ENCODE measurements around the gene NCKAP1.

The NCKAP1 gene

DNA sequence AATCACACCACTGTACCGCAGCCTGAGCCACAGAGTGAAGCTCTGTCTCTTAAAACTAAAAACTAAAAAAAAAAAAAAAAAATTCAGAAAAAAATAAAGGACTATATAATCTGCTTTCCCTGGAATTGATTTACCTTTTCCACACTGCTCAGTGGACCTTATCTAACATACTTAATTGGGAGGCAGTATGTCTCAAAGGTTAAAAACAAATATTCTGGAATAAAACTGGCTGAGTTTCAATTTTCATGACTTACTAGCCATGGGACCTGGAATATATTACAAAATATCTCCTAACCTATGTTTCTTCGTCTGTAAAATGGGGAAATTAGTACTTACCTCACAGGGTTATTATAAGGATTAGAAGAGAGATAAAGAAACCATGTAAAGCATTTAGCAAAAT is 11.8 kb downstream of the NCKAP1 start:
- Histone ChIP-seq H3K79me1 (ENCODE audit: low read length) (no peaks in the 10 kb centered on the region), H3K4me1 (ENCODE audit: control insufficient read depth in 1 of 2, insufficient read depth in 2 of 2, low read length in 2 of 2) (no peaks in the 10 kb centered on the region), H3K9ac (ENCODE audit: low read length) (no peak overlapping the region), H3K27me3 (ENCODE audit: insufficient read depth, low read length) (no peaks in the 10 kb centered on the region), H2BK12ac (ENCODE audit: low read length) (no peak overlapping the region), H4K8ac (ENCODE audit: low read depth, low read length) (no peak overlapping the region), H2AK5ac (ENCODE audit: low read length) (no peak overlapping the region), H3K4me3 (ENCODE audit: low read depth, low read length) (no peak overlapping the region), H4K12ac (ENCODE audit: low read depth, low read length) (no peak overlapping the region), H2BK120ac (ENCODE audit: insufficient read depth, low read length, poor library complexity) (no peak overlapping the region), H3K18ac (ENCODE audit: low read length) (no peak overlapping the region), H3K27ac (ENCODE audit: low read depth, low read length) (peak overlapping the region; percentile 17), H2AFZ (ENCODE audit: insufficient read depth, low read length, poor library complexity) (no peak overlapping the region), H3K9me3 (ENCODE audit: insufficient read depth, low read depth, low read length) (no peaks in the 10 kb centered on the region), H3K4me2 (ENCODE audit: low read length) (no peak overlapping the region), H3K79me2 (ENCODE audit: control insufficient read depth, insufficient read depth, low read length, poor library complexity) (peaks cover 2% of the 10 kb centered on the region), H3K4ac (ENCODE audit: low read depth, low read length) (peak overlapping the region; percentile 75), H3K23ac (ENCODE audit: low read length) (no peak overlapping the region), H4K91ac (ENCODE audit: low read depth, low read length) (no peak overlapping the region), H3K36me3 (ENCODE audit: control insufficient read depth in 1 of 2, insufficient read depth in 2 of 2, low read length in 2 of 2) (no peaks in the 10 kb centered on the region), H3K14ac (ENCODE audit: low read length) (no peak overlapping the region), H2BK5ac (ENCODE audit: low read depth, low read length, poor library complexity) (no peak overlapping the region)
- peak in 1 of 2 donors; percentile 37 for DNase-seq
- WGBS (ENCODE audit: extremely low coverage, insufficient coverage, insufficient read length) = no CpG with 5 or more reads among the region's 2 CpGs

DNA sequence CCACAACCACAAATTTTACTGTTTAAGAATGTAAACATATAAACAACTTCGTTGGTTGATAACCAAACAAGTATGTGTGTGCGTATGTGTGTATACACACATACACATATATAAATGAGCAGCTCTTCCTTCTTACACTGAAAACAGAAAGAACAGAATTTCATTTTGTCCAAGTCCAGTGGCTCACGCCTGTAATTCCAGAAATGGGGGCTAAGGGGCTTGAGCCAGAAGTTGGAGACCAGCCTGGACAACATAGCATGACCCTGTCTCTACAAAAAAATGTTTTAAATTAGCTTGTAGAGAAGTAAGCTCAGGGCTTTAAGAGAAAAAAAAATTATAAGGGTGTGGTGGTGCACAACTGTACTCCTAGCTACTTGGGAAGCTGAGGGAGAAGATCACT is 12.3 kb downstream of the NCKAP1 start:
- WGBS (ENCODE audit: extremely low coverage, insufficient coverage, insufficient read length) = no CpG with 5 or more reads among the region's 3 CpGs
- Histone ChIP-seq H2AFZ (ENCODE audit: insufficient read depth, low read length, poor library complexity) (no peak overlapping the region), H4K8ac (ENCODE audit: low read depth, low read length) (no peak overlapping the region), H3K9me3 (ENCODE audit: insufficient read depth, low read depth, low read length) (no peaks in the 10 kb centered on the region), H3K23ac (ENCODE audit: low read length) (no peak overlapping the region), H3K4me2 (ENCODE audit: low read length) (no peak overlapping the region), H3K4me1 (ENCODE audit: control insufficient read depth in 1 of 2, insufficient read depth in 2 of 2, low read length in 2 of 2) (no peaks in the 10 kb centered on the region), H3K27ac (ENCODE audit: low read depth, low read length) (peak overlapping the region; percentile 17), H3K79me1 (ENCODE audit: low read length) (no peaks in the 10 kb centered on the region), H3K36me3 (ENCODE audit: control insufficient read depth in 1 of 2, insufficient read depth in 2 of 2, low read length in 2 of 2) (peaks cover 2 to 3% of the 10 kb centered on the region in 2 experiments), H4K91ac (ENCODE audit: low read depth, low read length) (no peak overlapping the region), H3K79me2 (ENCODE audit: control insufficient read depth, insufficient read depth, low read length, poor library complexity) (peaks cover 2% of the 10 kb centered on the region), H3K14ac (ENCODE audit: low read length) (no peak overlapping the region), H3K4me3 (ENCODE audit: low read depth, low read length) (no peak overlapping the region), H2BK12ac (ENCODE audit: low read length) (no peak overlapping the region), H4K12ac (ENCODE audit: low read depth, low read length) (no peak overlapping the region), H3K27me3 (ENCODE audit: insufficient read depth, low read length) (no peaks in the 10 kb centered on the region), H3K18ac (ENCODE audit: low read length) (no peak overlapping the region), H2BK5ac (ENCODE audit: low read depth, low read length, poor library complexity) (peak overlapping the region; percentile 68), H2AK5ac (ENCODE audit: low read length) (no peak overlapping the region), H3K9ac (ENCODE audit: low read length) (no peak overlapping the region), H3K4ac (ENCODE audit: low read depth, low read length) (peak overlapping the region; percentile 75), H2BK120ac (ENCODE audit: insufficient read depth, low read length, poor library complexity) (peak overlapping the region; percentile 43)
- no peak for DNase-seq

- H2AK5ac ChIP-seq (ENCODE audit: low read length) = no peak overlapping the region
- no peak overlapping the region for H3K18ac ChIP-seq (ENCODE audit: low read length)
- H2BK5ac ChIP-seq (ENCODE audit: low read depth, low read length, poor library complexity) = no peak overlapping the region
- no peaks in the 10 kb centered on the region for H3K79me1 ChIP-seq (ENCODE audit: low read length)
- H3K4me2 ChIP-seq (ENCODE audit: low read length) = no peak overlapping the region
- no peak overlapping the region for H2BK120ac ChIP-seq (ENCODE audit: insufficient read depth, low read length, poor library complexity)
- H2AFZ ChIP-seq (ENCODE audit: insufficient read depth, low read length, poor library complexity) = no peak overlapping the region
- H4K91ac ChIP-seq (ENCODE audit: low read depth, low read length) = no peak overlapping the region
- no peaks in the 10 kb centered on the region for H3K4me1 ChIP-seq (ENCODE audit: control insufficient read depth in 1 of 2, insufficient read depth in 2 of 2, low read length in 2 of 2)
- peak overlapping the region; percentile 62 for H3K4ac ChIP-seq (ENCODE audit: low read depth, low read length)
- H3K14ac ChIP-seq (ENCODE audit: low read length) = no peak overlapping the region
- peaks cover 2 to 3% of the 10 kb centered on the region in 2 experiments for H3K36me3 ChIP-seq (ENCODE audit: control insufficient read depth in 1 of 2, insufficient read depth in 2 of 2, low read length in 2 of 2)
- H3K9ac ChIP-seq (ENCODE audit: low read length) = no peak overlapping the region
- no peak overlapping the region for H3K27ac ChIP-seq (ENCODE audit: low read depth, low read length)
- no peak for DNase-seq
- H3K9me3 ChIP-seq (ENCODE audit: insufficient read depth, low read depth, low read length) = no peaks in the 10 kb centered on the region
- no peak overlapping the region for H4K8ac ChIP-seq (ENCODE audit: low read depth, low read length)
- H3K79me2 ChIP-seq (ENCODE audit: control insufficient read depth, insufficient read depth, low read length, poor library complexity) = peaks cover 4% of the 10 kb centered on the region
- H2BK12ac ChIP-seq (ENCODE audit: low read length) = no peak overlapping the region
- H3K4me3 ChIP-seq (ENCODE audit: low read depth, low read length) = no peak overlapping the region
- no CpG with 5 or more reads among the region's 8 CpGs for WGBS (ENCODE audit: extremely low coverage, insufficient coverage, insufficient read length)
- no peak overlapping the region for H4K12ac ChIP-seq (ENCODE audit: low read depth, low read length)
- no peak overlapping the region for H3K23ac ChIP-seq (ENCODE audit: low read length)
- no peaks in the 10 kb centered on the region for H3K27me3 ChIP-seq (ENCODE audit: insufficient read depth, low read length)
Observed at GRCh38 chr2:183024339-183025095, 13.7 kb downstream of the NCKAP1 start.

- Histone ChIP-seq H3K18ac (ENCODE audit: low read length) (no peak overlapping the region), H2AK5ac (ENCODE audit: low read length) (no peak overlapping the region), H4K12ac (ENCODE audit: low read depth, low read length) (no peak overlapping the region), H2BK120ac (ENCODE audit: insufficient read depth, low read length, poor library complexity) (no peak overlapping the region), H4K91ac (ENCODE audit: low read depth, low read length) (no peak overlapping the region), H3K4ac (ENCODE audit: low read depth, low read length) (no peak overlapping the region), H3K4me3 (ENCODE audit: low read depth, low read length) (no peak overlapping the region), H2AFZ (ENCODE audit: insufficient read depth, low read length, poor library complexity) (no peak overlapping the region), H3K9ac (ENCODE audit: low read length) (no peak overlapping the region), H3K36me3 (ENCODE audit: control insufficient read depth in 1 of 2, insufficient read depth in 2 of 2, low read length in 2 of 2) (peaks cover 2 to 3% of the 10 kb centered on the region in 2 experiments), H3K79me2 (ENCODE audit: control insufficient read depth, insufficient read depth, low read length, poor library complexity) (peaks cover 2% of the 10 kb centered on the region), H3K23ac (ENCODE audit: low read length) (no peak overlapping the region), H3K14ac (ENCODE audit: low read length) (no peak overlapping the region), H2BK5ac (ENCODE audit: low read depth, low read length, poor library complexity) (no peak overlapping the region), H3K9me3 (ENCODE audit: insufficient read depth, low read depth, low read length) (no peaks in the 10 kb centered on the region), H2BK12ac (ENCODE audit: low read length) (no peak overlapping the region), H4K8ac (ENCODE audit: low read depth, low read length) (no peak overlapping the region), H3K4me2 (ENCODE audit: low read length) (no peak overlapping the region), H3K27me3 (ENCODE audit: insufficient read depth, low read length) (no peaks in the 10 kb centered on the region), H3K4me1 (ENCODE audit: control insufficient read depth in 1 of 2, insufficient read depth in 2 of 2, low read length in 2 of 2) (no peaks in the 10 kb centered on the region), H3K79me1 (ENCODE audit: low read length) (no peaks in the 10 kb centered on the region), H3K27ac (ENCODE audit: low read depth, low read length) (no peak overlapping the region)
- no peak for DNase-seq
- WGBS (ENCODE audit: extremely low coverage, insufficient coverage, insufficient read length) = no CpG with 5 or more reads among the region's 3 CpGs
Observed at GRCh38 chr2:183022711-183023110, 15.5 kb downstream of the NCKAP1 start.

Measured in trophoblast cell (in vitro differentiated cells and primary cell).